ENCODE measurements around the gene OR5B21.

OR5B21 gene

DNA sequence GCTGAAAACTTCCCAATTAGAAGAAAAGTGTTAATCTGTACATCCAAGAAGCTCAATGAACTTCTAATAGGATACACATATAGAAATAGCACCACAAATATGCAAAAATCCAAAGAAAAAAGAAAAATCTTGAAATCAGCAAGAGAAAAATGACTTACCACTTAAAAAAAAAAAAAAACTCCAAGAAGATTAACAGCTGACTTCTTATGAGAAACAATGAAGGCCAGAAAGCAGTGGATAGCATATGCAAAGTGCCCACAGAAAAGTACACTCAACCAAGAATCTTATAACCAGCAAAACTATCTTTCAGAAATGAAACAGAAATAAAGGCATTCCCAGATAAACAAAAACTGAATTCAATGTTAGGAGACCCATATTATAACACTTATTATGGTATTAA lies 36.0 kb downstream of the OR5B21 start:
- TF ChIP-seq, protein P1, sequence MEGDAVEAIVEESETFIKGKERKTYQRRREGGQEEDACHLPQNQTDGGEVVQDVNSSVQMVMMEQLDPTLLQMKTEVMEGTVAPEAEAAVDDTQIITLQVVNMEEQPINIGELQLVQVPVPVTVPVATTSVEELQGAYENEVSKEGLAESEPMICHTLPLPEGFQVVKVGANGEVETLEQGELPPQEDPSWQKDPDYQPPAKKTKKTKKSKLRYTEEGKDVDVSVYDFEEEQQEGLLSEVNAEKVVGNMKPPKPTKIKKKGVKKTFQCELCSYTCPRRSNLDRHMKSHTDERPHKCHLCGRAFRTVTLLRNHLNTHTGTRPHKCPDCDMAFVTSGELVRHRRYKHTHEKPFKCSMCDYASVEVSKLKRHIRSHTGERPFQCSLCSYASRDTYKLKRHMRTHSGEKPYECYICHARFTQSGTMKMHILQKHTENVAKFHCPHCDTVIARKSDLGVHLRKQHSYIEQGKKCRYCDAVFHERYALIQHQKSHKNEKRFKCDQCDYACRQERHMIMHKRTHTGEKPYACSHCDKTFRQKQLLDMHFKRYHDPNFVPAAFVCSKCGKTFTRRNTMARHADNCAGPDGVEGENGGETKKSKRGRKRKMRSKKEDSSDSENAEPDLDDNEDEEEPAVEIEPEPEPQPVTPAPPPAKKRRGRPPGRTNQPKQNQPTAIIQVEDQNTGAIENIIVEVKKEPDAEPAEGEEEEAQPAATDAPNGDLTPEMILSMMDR (conservative IDR thresholded peaks at IDR 0.05; ENCODE audit: low read depth, low read length) = no peak
- no peak for DNase-seq (ENCODE audit: low read depth)
- no peak overlapping the region for H3K4me3 ChIP-seq (ENCODE audit: low read length)

DNA sequence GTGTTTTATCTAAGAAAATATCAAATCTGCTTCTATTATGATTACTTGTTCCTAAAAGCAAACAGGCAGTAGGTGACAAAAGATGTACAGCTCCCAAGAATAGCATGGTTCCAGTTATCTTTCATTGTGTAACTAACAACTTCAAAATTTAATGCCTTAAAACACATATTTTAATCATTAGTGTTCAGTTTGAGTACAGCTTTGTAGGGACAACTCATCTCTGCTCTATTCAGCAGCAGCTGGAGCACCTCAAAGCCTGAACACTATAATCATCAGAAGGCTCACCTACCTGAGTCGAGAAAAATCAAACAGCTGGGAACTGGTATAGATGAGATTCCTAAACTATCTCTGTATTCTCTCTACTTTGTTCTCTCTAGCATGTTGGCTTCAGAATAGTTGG lies 41.6 kb downstream of the OR5B21 start:
- TF ChIP-seq, protein P1 (conservative IDR thresholded peaks at IDR 0.05; ENCODE audit: low read depth, low read length) = no peak
- no peak for DNase-seq (ENCODE audit: low read depth)

DNA sequence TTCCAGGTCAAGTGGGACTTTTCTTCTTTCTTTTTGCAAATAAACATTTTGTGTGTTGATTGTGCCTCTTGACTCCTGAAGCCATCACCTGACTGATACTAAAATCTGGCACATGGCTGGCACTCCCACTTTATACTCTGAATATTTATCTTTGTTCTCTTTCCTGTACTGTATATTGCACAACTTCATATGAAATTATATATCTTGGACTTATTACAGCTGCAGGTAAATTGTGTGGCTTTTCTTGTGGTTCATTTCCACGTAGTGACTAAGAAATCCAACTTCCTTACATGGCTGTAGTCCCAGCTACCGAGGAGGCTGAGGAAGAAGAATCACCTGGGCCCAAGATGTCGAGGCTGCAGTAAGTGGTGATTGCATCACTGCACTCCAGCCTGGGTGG lies 42.2 kb downstream of the OR5B21 start:
- TF ChIP-seq, protein P1 (conservative IDR thresholded peaks at IDR 0.05; ENCODE audit: low read depth, low read length) = no peak
- no peak overlapping the region for H3K4me3 ChIP-seq (ENCODE audit: low read length)
- no peak for DNase-seq (ENCODE audit: low read depth)

More for the DNA sequence above, 41.6 kb downstream of the OR5B21 start:
- H3K4me3 ChIP-seq (ENCODE audit: low read length) = no peak overlapping the region
